Activated CD4-positive, alpha-beta T cell treated with anti-CD3 and anti-CD28 coated beads, Interleukin-2, amount 10 ng/mL, durations not matched to agents 24 days and 14 days (primary cell): ENCODE measurements around the gene GAST. TPM values are rescaled to one million over a fixed set of nuclear protein-coding genes. Genes with fewer than 3 reads are reported as not detected.
"Not testable (repeated sequence)": the region's sequence is repeated elsewhere in the genome, so short reads cannot be mapped to it uniquely, and the experiment has no call there.

Source experiments
- DNase-seq: peaks from one replicate; pipeline ENCODE4 v3.0.0; 2022
- H3K27ac Mint-ChIP-seq: one replicate; pipeline ENCODE4 v1.8.0; 2022; ENCODE audit warnings: mild to moderate bottlenecking, mixed read lengths
- H3K27me3 Mint-ChIP-seq: one replicate; pipeline ENCODE4 v1.8.0; 2022; ENCODE audit warnings: mixed read lengths
- H3K36me3 Mint-ChIP-seq: one replicate; pipeline ENCODE4 v1.8.0; 2022; ENCODE audit warnings: low read depth, mild to moderate bottlenecking, mixed read lengths
- H3K4me1 Mint-ChIP-seq: one replicate; pipeline ENCODE4 v1.8.0; 2021; ENCODE audit warnings: mixed read lengths
- H3K4me3 Mint-ChIP-seq: one replicate; pipeline ENCODE4 v1.8.0; 2022; ENCODE audit warnings: mild to moderate bottlenecking, moderate library complexity, mixed read lengths
- H3K9me3 Mint-ChIP-seq: one replicate; pipeline ENCODE4 v1.8.0; 2021; ENCODE audit warnings: mixed read lengths
- intact Hi-C: fragments of 100-400 bp; cut with micrococcal nuclease; formaldehyde crosslinking; loops from one replicate; pipeline ENCODE4 v1.15.1; 2023
- total RNA-seq: library from RNA; stranded (reverse); gene quantifications from 2 replicates; pipeline ENCODE4 v1.2.3, GENCODE V29; 2022

Gene GAST, protein sequence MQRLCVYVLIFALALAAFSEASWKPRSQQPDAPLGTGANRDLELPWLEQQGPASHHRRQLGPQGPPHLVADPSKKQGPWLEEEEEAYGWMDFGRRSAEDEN
- total RNA-seq = not detected in 2 replicates

DNA sequence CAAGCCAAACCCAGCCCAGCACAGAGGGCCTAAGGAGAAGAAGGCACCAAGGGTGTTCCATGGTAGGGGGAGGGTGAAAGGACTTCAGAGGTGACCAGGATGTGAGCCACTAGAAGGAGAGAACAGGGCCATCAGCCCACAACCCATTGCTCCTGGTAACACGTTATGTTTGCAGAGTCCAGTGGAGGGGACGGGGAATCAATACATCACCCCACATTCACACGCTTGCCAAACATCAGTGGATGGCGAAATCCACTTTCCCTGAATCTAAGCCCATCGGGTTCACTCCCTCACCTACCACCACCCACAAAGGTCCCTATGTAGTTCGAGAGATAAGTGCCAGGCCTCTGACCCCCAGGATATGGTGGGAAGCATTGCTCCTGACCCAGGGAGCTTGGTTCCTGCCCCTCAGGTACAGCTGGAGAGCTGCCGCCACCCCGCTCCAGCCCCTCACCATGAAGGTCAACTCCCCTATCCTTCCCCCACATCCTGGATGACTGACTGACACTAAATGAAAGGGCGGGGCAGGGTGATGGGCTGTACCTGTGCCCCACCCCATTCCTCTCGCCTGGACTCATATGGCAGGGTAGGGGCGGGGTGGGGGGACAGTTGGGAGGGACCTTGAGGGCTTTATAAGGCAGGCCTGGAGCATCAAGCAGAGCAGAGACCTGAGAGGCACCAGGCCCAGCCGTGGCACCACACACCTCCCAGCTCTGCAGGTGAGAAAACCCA lies at the start of gene GAST:
Gene GAST, plus strand, starts transcription at position 663 of the 732 bp plus-strand sequence. CDS start 3,106 bp downstream, outside the sequence.
- Mint-ChIP-seq H3K9me3 (no peaks in the 10 kb centered on the region), H3K27me3 (peaks cover 15% of the 10 kb centered on the region), H3K27ac (no peak within 1 kb of the TSS), H3K4me3 (no peak within 1 kb of the TSS), H3K4me1 (peaks cover 5% of the 10 kb centered on the region), H3K36me3 (no peaks in the 10 kb centered on the region)
- intact Hi-C loops = no loop called here
- no peak for DNase-seq

DNA sequence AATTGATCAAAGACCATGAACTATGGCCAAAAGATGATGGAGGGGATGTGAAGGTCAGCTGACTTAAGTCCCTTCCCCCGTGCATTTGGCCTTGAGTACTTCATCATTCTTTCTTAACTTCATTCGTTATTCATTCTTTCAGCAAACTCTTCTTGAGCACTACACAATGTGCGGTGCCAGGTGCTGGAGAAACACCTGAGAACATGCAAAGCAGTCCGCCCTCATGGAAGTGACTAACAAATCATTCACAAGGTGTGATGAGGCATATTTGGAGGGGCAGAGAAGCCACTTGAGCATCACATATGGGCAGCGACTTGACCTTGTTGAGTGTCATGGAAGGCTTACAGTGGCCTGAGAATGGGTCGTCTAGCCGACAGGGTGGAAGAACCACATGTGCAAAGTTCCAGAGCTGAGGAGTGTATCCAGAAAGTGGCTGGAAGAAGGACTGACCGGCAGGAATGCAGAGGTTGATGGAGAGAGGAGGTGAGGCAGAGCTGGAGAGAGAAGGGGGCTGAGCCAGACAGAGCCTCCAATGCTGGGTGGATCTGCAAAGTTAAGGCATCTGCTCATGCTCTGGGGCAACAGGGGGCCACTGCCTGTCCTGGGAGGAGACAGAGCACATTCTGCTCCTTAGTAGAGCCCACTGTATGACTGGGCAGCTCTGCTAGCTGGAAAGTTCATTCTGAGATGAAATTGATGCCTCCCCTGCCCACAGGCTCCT lies 48.5 kb upstream of the GAST start:
- H3K9me3 Mint-ChIP-seq = no peaks in the 10 kb centered on the region
- H3K27ac Mint-ChIP-seq = peak overlapping the region; percentile 65
- H3K4me3 Mint-ChIP-seq = no peak overlapping the region
- peaks cover 34% of the 10 kb centered on the region for H3K4me1 Mint-ChIP-seq
- H3K36me3 Mint-ChIP-seq = peaks cover 3% of the 10 kb centered on the region
- peak; percentile 58 for DNase-seq
- H3K27me3 Mint-ChIP-seq = peaks cover 12% of the 10 kb centered on the region
- intact Hi-C loops = loop anchor here (1.0 to 10.0 kb wide), 3 partner anchors 176 to 860 kb away; partner anchors contain the start of gene KRT36

DNA sequence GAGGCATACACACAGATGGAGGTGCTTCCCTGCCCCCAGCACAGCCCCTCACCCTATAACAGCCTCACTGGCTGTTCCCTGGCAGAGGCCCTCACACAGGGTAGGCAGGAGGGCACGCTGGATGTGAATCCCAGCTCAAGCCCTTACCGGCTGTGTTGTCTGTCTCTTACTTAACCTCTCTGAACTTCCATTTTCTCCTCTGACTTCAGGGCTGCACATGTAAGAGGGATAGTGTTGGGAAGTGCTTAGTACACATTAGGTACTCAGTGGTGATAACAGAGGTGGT lies 48.0 kb upstream of the GAST start:
- Mint-ChIP-seq H3K9me3 (no peaks in the 10 kb centered on the region), H3K4me1 (peaks cover 37% of the 10 kb centered on the region), H3K36me3 (peaks cover 3% of the 10 kb centered on the region), H3K4me3 (no peak overlapping the region), H3K27me3 (peaks cover 12% of the 10 kb centered on the region), H3K27ac (no peak overlapping the region)
- intact Hi-C loops = loop anchor here (1.0 to 10.0 kb wide), 3 partner anchors 177 to 861 kb away; partner anchors contain the start of gene KRT36
- peak; percentile 60 for DNase-seq

DNA sequence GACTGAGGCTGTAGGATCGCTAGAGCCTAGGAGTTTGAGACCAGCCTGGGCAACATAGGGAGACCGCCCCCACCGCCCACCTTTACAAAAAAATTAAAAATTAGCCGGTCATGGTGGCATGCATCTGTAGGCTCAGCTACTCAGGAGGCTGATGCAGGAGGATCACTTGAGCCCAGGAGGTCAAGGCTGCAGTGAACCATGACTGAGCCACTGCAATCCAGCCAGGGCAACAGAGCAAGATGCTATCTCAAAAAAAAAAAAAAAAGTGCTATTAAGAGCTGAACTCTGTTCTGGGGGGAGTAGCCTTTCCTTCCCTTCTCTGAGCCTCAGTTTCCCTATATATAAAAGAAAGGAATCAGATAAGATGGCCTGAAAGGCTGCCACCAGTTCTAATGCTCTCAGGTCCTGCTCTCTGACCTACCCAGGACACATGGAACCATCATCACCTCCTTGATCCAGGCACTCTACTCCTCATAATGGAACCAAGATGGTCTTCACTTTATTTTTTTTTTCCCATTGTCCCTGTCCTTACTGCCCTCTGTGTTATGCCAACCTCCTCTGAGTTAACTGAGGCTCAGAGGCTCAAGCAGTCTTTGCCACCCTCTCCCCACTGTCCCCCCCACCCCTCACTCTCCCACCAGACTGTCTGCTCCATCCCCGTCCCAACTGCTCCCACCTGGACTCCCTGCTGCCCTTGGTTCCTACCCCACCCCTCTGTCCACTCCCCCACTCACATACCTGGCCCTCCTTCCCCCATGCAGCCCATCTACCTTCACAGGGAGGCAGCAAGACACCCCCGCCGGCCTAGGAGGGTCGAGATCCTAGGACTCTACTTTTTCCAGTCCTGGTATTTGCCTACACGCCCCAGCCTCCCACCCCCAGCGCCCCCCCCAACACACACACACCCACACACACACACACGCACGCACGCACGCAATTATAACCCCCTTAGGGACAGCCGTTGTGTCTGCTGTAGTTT lies 47.3 kb upstream of the GAST start:
- peaks cover 12% of the 10 kb centered on the region for H3K27me3 Mint-ChIP-seq
- peaks cover 43% of the 10 kb centered on the region for H3K4me1 Mint-ChIP-seq
- peak overlapping the region; percentile 99 for H3K27ac Mint-ChIP-seq
- intact Hi-C loops = loop anchor here (1.0 to 10.0 kb wide), 6 partner anchors 178 to 1103 kb away; partner anchors contain the start of genes KRT36 and SMARCE1
- H3K36me3 Mint-ChIP-seq = peaks cover 3% of the 10 kb centered on the region
- no peaks in the 10 kb centered on the region for H3K9me3 Mint-ChIP-seq
- peak; percentile 58 for DNase-seq
- H3K4me3 Mint-ChIP-seq = peak overlapping the region; percentile 89

DNA sequence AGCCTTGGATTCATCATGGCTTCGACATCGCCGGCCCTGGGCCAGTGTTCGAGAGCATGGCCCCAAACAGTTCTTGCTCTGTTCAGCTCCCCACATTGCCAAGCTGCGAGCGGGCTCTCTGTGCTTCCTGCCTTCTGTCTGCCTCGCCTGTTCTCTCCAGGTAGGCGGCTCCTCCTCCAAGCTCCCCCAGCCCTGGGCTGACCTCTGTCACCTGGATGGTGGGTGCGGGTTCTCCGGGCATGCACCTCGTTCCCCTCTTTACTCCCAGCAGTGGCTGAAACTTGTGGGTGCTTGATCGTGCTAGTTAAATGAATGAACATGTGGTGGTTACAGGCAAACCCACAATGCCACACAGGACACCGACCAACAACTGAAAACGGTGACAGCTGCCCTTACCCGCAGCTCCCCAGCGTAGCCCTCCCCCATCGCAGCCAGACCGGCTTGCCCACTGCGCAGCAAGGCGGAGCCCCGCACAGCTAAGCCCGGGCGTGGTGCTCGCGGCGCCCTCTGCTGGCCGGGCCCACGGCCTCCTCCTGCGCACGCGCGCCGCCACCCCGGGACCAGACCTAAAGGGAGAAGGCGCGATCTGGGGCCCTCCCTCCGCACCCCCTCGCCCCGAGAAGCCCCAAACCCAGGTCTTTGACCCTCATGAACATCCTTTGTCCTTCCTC lies 46.4 kb upstream of the GAST start:
- intact Hi-C loops = loop anchor here (1.0 to 10.0 kb wide), 7 partner anchors 17 to 1103 kb away; partner anchors contain the start of genes EIF1 and SMARCE1
- Mint-ChIP-seq H3K4me1 (peaks cover 48% of the 10 kb centered on the region), H3K9me3 (no peaks in the 10 kb centered on the region), H3K27ac (peak overlapping the region; percentile 99), H3K27me3 (peaks cover 12% of the 10 kb centered on the region), H3K36me3 (peaks cover 3% of the 10 kb centered on the region), H3K4me3 (peak overlapping the region; percentile 89)
- peak; percentile 98 for DNase-seq

DNA sequence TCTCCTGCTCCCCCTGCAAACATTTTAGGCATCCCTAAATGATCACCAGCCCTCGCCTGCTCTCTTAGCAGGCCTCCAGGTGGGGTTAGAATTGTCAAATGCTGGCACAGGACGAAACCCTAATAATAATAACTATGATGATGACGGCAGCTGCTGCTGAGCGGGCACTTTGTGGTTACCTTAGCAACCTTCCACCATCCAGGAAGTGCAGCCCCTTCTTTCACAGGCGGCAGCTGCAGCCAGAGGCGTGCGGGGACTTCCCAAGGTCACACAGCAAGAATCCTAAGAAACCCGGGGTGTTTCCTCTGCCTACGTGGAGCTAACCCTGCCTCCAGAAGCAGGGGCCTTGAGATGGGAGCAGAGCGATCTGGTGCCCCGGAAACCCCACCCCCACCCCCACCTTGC lies 45.9 kb upstream of the GAST start:
- Mint-ChIP-seq H3K4me1 (peaks cover 50% of the 10 kb centered on the region), H3K36me3 (peaks cover 3% of the 10 kb centered on the region), H3K27me3 (peaks cover 12% of the 10 kb centered on the region), H3K9me3 (no peaks in the 10 kb centered on the region), H3K4me3 (peak overlapping the region; percentile 89), H3K27ac (peak overlapping the region; percentile 99)
- peak; percentile 90 for DNase-seq
- intact Hi-C loops = loop anchor here (1.0 to 10.0 kb wide), 7 partner anchors 18 to 1104 kb away; partner anchors contain the start of genes EIF1 and SMARCE1

DNA sequence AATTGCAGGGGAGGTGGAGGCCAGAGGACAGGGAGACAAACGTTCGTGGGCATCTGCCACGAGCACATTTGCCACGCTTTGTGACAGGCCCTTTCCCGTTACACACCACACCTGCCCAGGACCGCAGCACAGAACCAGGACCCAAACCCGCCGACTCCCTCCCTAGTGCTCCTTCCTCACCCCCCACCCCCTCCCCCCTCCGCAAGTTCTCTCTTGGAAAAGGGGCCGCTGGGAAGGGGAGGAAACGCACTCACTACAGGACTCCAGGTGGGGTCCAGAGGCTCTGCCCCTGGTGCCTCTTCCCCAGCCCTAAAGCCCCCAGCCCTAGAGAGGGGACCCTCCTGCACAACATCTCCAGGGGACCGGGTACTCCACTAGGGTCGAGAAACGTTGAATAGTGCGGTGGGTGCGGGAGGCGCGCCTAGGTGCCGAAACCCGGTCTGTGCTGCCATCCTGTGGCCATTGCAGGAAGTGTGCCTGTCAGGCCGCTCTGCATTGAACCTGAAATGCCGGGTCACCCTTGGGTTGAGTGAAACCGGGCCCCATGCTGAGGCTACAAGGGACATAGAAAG lies 45.3 kb upstream of the GAST start:
- H3K9me3 Mint-ChIP-seq = no peaks in the 10 kb centered on the region
- H3K4me1 Mint-ChIP-seq = peaks cover 51% of the 10 kb centered on the region
- H3K4me3 Mint-ChIP-seq = peak overlapping the region; percentile 89
- H3K27ac Mint-ChIP-seq = peak overlapping the region; percentile 99
- DNase-seq = peak; percentile 96
- intact Hi-C loops = loop anchor here (1.0 to 10.0 kb wide), 8 partner anchors 18 to 1104 kb away; partner anchors contain the start of genes EIF1 and SMARCE1
- H3K36me3 Mint-ChIP-seq = peaks cover 3% of the 10 kb centered on the region
- peaks cover 12% of the 10 kb centered on the region for H3K27me3 Mint-ChIP-seq

DNA sequence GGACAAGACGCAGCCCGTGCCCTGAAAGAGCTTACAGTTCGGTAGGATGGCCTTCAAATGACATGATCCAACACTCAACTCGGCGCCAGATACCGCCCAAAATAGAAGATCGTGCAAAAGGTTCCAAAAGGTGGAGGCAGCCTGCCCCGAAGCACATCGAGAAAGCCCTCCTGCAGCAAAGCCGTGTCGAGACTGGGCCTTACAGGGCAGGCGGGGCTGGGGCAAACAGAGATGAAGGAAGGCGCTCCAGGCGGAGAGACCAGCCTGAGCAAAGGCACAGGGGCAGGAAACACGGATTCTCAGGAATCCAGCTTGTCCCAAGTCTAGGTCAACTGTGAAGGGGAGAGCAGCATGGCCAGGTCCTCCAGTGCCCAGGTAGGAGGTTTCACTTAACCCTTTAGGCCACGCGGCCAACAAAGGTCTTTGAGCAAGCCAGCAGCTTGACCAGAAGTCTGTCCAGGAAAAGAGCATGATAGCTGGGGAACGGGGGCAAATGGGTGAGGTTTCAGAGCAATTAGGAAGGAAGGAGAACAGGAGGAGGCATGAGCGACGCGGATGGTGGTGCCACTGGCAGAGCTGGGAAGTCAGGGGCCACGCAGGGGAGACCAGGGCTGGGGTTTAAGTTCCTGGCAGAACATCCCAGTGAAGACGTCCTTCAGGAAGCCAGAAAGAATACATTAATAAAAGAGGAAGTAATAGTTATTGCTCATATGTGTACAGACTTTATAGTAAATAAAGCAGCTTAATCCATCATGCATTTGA lies 44.7 kb upstream of the GAST start:
- no peak for DNase-seq
- Mint-ChIP-seq H3K4me3 (peak overlapping the region; percentile 89), H3K4me1 (peaks cover 53% of the 10 kb centered on the region), H3K9me3 (no peaks in the 10 kb centered on the region), H3K27me3 (peaks cover 12% of the 10 kb centered on the region), H3K27ac (peak overlapping the region; percentile 99), H3K36me3 (peaks cover 3% of the 10 kb centered on the region)
- intact Hi-C loops = loop anchor here (1.0 to 10.0 kb wide), 5 partner anchors 265 to 1105 kb away; partner anchors contain the start of gene SMARCE1

DNA sequence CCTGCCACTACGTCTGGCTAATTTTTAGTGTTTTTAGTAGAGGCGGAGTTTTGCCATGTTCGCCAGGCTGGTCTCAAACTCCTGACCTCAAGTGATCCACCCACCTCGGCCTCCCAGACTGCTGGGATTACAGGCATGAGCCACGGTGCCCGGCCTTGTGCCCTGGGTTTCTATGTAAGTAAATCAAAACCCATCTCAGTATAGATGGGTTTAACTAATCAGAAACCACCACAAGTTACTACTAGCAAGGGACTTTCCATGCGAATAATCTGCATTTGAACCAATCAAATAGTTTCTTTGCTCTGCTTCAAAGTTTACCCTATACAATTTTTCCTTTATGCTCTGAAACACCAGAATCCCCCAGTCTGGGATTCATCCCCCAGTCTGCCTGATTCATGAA lies 40.0 kb upstream of the GAST start:
- Mint-ChIP-seq H3K36me3 (peaks cover 4% of the 10 kb centered on the region), H3K27me3 (no peaks in the 10 kb centered on the region), H3K27ac (peak overlapping the region; percentile 74), H3K4me1 (peaks cover 48% of the 10 kb centered on the region), H3K9me3 (no peaks in the 10 kb centered on the region), H3K4me3 (no peak overlapping the region)
- intact Hi-C loops = no loop called here
- DNase-seq = no peak

DNA sequence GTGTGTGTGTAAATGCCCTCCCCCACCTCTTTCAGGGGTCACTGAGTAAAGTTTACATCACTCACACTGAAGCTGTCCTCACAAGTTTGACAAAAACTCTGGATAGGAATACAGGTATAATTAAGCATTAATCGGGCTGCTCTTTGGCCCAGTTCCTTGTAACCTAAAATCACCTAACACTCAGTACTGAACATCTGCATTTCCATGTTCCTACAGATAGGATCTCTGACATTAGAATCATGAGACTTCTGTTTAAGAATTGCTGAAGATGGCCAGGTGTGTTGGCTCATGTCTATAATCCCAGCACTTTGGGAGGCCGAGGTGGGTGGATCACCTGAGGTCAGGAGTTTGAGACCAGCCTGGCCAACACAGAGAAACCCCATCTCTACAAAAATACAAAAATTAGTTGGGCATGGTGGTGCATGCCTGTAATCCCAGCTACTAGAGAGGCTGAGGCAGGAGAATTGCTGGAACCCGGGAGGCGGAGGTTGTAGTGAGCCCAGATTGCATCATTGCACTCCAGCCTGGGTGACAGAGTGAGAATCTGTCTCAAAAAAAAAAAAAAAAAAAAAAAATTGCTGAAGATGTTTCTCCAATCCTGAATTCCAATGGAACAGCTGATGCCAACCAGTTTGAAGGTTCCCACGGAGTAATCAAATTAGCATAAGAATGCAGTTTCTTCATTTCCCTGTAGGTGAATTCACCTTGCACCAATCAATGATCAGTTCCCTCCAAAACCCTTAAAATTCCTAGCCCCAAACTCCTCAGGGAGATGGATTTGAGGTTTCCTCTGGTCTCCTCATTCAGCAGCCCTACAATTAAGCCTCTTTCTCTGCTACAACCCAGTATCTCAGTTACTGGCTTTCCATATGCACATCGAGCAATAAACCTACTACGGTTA lies 36.7 kb upstream of the GAST start:
- H3K27me3 Mint-ChIP-seq, intact Hi-C loops, DNase-seq, H3K9me3 Mint-ChIP-seq, H3K4me3 Mint-ChIP-seq, H3K36me3 Mint-ChIP-seq: not testable (repeated sequence)
- Mint-ChIP-seq H3K27ac (peak overlapping the region; percentile 45), H3K4me1 (peaks cover 52% of the 10 kb centered on the region)

DNA sequence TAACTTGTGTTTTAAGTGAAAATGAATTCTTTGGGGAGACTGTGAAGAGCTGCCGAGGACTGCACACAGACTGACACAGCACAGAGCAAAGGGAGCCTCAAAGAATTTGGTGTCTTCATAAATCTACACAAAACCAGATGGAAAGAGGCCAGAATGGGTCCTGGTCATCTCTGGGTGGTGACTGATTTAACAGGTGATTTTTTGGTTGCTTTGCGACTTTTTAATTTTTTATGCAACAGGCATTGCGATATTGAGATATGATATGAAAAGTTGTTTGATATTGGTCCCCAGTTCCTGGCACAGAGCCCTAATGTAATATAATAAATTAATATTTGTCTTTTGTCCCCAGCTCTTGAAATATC lies 36.1 kb upstream of the GAST start:
- Mint-ChIP-seq H3K27ac (peak overlapping the region; percentile 45), H3K4me1 (peaks cover 51% of the 10 kb centered on the region), H3K4me3 (no peak overlapping the region), H3K9me3 (no peaks in the 10 kb centered on the region), H3K27me3 (no peaks in the 10 kb centered on the region), H3K36me3 (peaks cover 1% of the 10 kb centered on the region)
- intact Hi-C loops = no loop called here
- no peak for DNase-seq
